ENCODE measurements around the gene PEX14.

- TF ChIP-seq FOXP2 (optimal IDR thresholded peaks at IDR 0.05; ENCODE audit: borderline replicate concordance, extremely low read depth, extremely low read length, insufficient read depth) (no peak), SIN3A (IDR thresholded peaks at IDR 0.05; ENCODE audit: borderline replicate concordance, insufficient read depth, low read length) (no peak), TAF1 (IDR thresholded peaks at IDR 0.05; ENCODE audit: borderline replicate concordance, insufficient read depth, low read length) (no peak)
Observed at GRCh38 chr1:10521537-10522157, 46.9 kb downstream of the PEX14 start.
